KMS-11 (cell line): ENCODE results near the gene ZNF618.
"Not testable (repeated sequence)": the region's sequence is repeated elsewhere in the genome, so short reads cannot be mapped to it uniquely, and the experiment has no call there.

Source experiments
- H2AFZ ChIP-seq: fragments of 200-600 bp; sonication (generic); 2 replicates; pipeline ENCODE4 v1.6.1; 2016; ENCODE audit warnings: antibody characterized with exemption, mixed run types, low read depth
- H3K27ac ChIP-seq: fragments of 200-600 bp; sonication (generic); 2 replicates; pipeline ENCODE4 v1.6.1; 2016; ENCODE audit warnings: mild to moderate bottlenecking, mixed run types
- H3K27me3 ChIP-seq: fragments of 200-600 bp; sonication (generic); 2 replicates; pipeline ENCODE4 v1.6.1; 2017; ENCODE audit warnings: mild to moderate bottlenecking, low read depth, mixed run types, moderate library complexity; ENCODE audit not compliant: insufficient read depth
- H3K36me3 ChIP-seq: fragments of 200-600 bp; sonication (generic); 2 replicates; pipeline ENCODE4 v1.6.1; 2017; ENCODE audit warnings: mild to moderate bottlenecking, mixed run types; ENCODE audit not compliant: insufficient read depth
- H3K4me1 ChIP-seq: fragments of 200-600 bp; sonication (generic); 2 replicates; pipeline ENCODE4 v1.6.1; 2016; ENCODE audit warnings: mild to moderate bottlenecking, low read depth, mixed run types; ENCODE audit not compliant: poor library complexity, severe bottlenecking
- H3K4me2 ChIP-seq: fragments of 200-600 bp; sonication (generic); 2 replicates; pipeline ENCODE4 v1.7.0; 2016; ENCODE audit warnings: mild to moderate bottlenecking, mixed run types
- H3K4me3 ChIP-seq: fragments of 200-600 bp; sonication (generic); IDR thresholded peaks from 2 replicates; pipeline ENCODE4 v1.6.1; 2017; ENCODE audit warnings: low read depth, low read length, mixed read lengths; ENCODE audit not compliant: insufficient read depth
- H3K79me2 ChIP-seq: fragments of 200-600 bp; sonication (generic); 2 replicates; pipeline ENCODE4 v1.6.1; 2016; ENCODE audit warnings: low read depth, mixed run types; ENCODE audit not compliant: insufficient read depth
- H3K9ac ChIP-seq: fragments of 200-600 bp; sonication (generic); 2 replicates; pipeline ENCODE4 v1.6.1; 2016; ENCODE audit warnings: mild to moderate bottlenecking, mixed run types
- H4K20me1 ChIP-seq: fragments of 200-600 bp; sonication (generic); 2 replicates; pipeline ENCODE4 v1.6.1; 2016; ENCODE audit warnings: mild to moderate bottlenecking, mixed run types; ENCODE audit not compliant: insufficient read depth
- TF ChIP-seq, protein P1 (sequence below): fragments of 200-600 bp; sonication (generic); conservative IDR thresholded peaks from 2 replicates; pipeline ENCODE4 v1.6.1; 2017; ENCODE audit warnings: low read depth, mild to moderate bottlenecking, antibody characterized with exemption, low read length, moderate library complexity, mixed read lengths

The ZNF618 gene

DNA sequence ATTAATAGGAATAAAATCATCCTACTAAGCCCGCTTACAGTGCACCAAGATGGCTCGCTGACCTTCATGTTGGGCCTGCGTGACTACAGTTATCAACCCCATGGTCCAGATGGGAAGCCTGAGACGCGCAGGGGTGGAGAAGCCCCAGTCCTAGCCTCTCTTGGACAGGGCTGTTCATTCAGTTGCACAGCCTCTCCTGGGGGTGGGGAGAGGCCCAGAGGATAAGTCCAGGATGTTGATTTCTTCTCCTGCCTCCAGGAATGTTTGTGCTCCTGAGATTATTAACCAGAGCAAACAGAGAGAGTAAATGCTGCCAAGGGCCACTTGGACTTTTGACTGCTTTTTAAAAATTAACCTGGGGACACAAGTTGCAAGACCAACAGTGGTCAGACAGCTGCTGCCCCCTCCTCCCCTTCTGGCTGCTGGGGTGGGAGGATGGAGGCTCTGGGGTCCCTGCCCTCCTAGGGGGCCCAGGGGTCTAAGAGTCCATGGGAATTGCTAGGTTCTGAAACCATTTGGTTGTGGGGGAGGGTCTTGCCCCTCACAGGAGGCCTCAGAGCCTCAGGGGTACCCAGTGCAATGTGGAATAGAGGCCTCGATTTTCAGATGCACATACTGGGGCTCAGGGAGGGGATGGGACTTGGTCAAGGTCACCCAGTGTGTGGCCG, 204.8 kb downstream of the ZNF618 start:
- Histone ChIP-seq H2AFZ (no peak overlapping the region), H3K4me2 (no peak overlapping the region), H3K36me3 (no peaks in the 10 kb centered on the region), H3K9ac (no peak overlapping the region), H3K4me1 (no peaks in the 10 kb centered on the region), H3K79me2 (no peaks in the 10 kb centered on the region), H3K27me3 (no peaks in the 10 kb centered on the region), H3K27ac (no peak overlapping the region), H4K20me1 (no peaks in the 10 kb centered on the region), H3K4me3 (no peak overlapping the region)
- TF ChIP-seq, protein P1, sequence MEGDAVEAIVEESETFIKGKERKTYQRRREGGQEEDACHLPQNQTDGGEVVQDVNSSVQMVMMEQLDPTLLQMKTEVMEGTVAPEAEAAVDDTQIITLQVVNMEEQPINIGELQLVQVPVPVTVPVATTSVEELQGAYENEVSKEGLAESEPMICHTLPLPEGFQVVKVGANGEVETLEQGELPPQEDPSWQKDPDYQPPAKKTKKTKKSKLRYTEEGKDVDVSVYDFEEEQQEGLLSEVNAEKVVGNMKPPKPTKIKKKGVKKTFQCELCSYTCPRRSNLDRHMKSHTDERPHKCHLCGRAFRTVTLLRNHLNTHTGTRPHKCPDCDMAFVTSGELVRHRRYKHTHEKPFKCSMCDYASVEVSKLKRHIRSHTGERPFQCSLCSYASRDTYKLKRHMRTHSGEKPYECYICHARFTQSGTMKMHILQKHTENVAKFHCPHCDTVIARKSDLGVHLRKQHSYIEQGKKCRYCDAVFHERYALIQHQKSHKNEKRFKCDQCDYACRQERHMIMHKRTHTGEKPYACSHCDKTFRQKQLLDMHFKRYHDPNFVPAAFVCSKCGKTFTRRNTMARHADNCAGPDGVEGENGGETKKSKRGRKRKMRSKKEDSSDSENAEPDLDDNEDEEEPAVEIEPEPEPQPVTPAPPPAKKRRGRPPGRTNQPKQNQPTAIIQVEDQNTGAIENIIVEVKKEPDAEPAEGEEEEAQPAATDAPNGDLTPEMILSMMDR = no peak

- TF ChIP-seq, protein P1 = no peak
- Histone ChIP-seq H3K36me3 (no peaks in the 10 kb centered on the region), H3K27ac (no peak overlapping the region), H3K4me1 (no peaks in the 10 kb centered on the region), H2AFZ (no peak overlapping the region), H3K27me3 (no peaks in the 10 kb centered on the region), H4K20me1 (no peaks in the 10 kb centered on the region), H3K4me2 (no peak overlapping the region), H3K4me3 (no peak overlapping the region), H3K79me2 (no peaks in the 10 kb centered on the region), H3K9ac (no peak overlapping the region)
Observed at GRCh38 chr9:114081441-114082016, 205.4 kb downstream of the ZNF618 start.

DNA sequence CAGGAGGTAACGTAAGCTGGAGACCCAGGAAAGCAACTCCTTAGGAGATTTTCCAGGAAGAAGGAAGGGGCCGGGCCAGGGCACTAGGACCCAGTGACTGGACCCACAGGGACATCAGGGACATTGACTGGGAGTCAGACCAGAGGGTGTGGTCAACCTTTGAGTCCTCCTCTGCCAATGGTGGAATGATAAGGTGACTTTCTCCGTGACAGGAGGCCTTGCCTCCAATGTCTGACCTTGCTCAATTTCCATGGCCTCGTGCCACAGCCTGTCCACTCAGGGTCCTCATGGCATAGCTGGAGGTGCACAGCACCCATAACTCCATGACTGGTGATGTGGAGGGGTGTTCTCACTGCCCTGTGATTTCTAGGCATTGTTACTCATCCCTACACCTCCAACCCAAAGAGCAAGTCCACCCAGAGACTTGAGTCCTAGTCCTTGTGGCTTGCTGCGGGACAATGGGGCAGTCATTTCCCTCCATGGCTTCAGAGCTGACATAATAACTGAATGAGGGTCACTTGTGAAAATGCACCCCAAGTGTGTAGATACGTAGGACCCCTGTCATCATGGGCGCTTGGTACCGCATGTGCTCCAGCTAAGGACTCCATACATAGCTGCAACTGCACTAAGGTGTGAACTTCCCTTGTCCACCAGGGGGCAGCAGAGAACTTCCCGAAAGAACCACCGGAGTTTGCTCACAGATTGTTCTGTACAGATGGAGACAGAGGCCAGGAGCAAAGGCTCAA, 206.1 kb downstream of the ZNF618 start:
- no peaks in the 10 kb centered on the region for H3K79me2 ChIP-seq
- no peaks in the 10 kb centered on the region for H3K27me3 ChIP-seq
- H3K9ac ChIP-seq = no peak overlapping the region
- no peaks in the 10 kb centered on the region for H3K36me3 ChIP-seq
- no peaks in the 10 kb centered on the region for H4K20me1 ChIP-seq
- H3K4me3 ChIP-seq = no peak overlapping the region
- H3K27ac ChIP-seq = no peak overlapping the region
- TF ChIP-seq, protein P1 = peak; percentile 91
- H3K4me1 ChIP-seq = no peaks in the 10 kb centered on the region
- peak overlapping the region; percentile 6; the same call in 1 of the 2 replicates for H2AFZ ChIP-seq
- H3K4me2 ChIP-seq = no peak overlapping the region

GRCh38 chr9:114082763-114083412, 206.8 kb downstream of the ZNF618 start:
- H3K27me3 ChIP-seq, H3K36me3 ChIP-seq, H3K4me1 ChIP-seq, H3K4me2 ChIP-seq, H3K27ac ChIP-seq, H3K79me2 ChIP-seq, H4K20me1 ChIP-seq, H3K9ac ChIP-seq, H3K4me3 ChIP-seq: not testable (repeated sequence)
- H2AFZ ChIP-seq = peak overlapping the region; percentile 6; the same call in 1 of the 2 replicates
